Stimulated activated CD4-positive, alpha-beta T cell treated with anti-CD3 and anti-CD28 coated beads, Interleukin-2, amount 100 ng/mL, for 48 hours (primary cell): ENCODE results near the gene RRP8.

Experiments used
- DNase-seq, 2 donors: peaks; one replicate each; pipeline ENCODE4 v3.0.0-alpha.2; 2020

The RRP8 gene

DNA sequence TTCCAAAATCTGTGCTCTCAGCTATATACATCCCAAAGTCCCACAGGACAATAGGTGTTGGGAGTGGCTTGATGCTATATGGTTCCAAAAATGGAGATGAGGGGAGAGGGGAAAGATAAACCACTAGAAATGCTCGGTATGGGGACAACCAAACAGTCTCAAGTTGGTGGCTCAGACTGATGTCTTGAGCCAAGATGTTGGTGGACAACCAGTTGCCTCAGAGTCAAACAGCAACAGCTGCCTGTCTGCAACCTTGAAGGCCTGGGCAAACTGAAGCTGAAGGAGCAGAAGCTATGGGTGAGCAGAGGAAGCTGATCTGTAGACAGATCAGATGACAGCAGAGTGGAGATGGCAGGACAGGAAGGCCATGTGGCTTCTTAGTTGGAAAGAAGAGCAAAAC, 4.0 kb downstream of the RRP8 start:
- DNase-seq, result no peak

DNA sequence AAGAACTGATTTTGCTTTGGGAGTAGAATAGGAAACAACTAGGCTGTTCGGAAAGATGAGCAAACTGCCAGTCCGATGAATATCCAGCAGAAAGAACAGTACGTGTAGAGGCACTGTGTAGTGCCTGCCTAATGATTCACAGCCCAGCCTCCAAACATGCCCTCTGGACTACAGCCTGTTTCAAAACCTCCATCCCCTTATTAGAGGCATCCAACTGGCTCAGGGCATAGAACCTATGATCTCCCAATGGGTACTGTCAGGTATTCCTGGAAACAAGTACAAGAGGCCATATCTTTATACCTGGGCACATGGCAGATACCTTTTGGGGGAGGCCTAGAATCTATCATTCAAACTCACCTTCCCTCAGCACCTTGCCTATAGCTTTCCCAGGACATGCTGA, 4.9 kb downstream of the RRP8 start:
- no peak for DNase-seq

DNA sequence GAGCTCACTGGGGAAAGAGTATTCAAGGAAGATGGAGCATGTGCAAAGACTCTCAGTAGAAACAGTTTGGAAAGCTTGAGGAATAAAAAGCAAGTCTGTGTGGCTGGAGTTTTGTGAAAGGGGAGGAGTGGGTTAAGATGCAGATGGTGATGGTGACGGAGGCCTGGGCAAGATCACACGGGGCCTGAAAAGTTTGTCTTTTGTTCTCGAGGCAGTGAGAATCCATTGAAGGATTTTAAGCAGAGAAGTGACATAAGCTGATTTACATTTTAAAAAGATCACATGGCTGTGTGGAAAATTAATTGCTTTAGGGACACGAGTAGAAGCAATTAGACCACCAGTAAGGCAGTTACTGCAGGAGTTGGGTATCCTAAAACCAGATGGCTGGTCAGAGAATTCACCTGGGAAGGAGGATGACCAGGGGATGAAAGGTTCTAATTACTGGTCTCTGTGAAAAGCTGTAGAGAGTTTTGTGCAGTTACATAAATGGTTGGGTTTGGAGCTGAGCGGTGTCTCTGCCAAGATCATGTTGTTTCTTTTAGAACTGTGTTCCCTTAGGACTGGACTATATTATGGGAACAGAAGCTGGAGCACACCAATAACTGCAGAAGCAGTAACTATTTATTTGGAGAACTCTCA, 7.1 kb downstream of the RRP8 start:
- DNase-seq, result no peak

DNA sequence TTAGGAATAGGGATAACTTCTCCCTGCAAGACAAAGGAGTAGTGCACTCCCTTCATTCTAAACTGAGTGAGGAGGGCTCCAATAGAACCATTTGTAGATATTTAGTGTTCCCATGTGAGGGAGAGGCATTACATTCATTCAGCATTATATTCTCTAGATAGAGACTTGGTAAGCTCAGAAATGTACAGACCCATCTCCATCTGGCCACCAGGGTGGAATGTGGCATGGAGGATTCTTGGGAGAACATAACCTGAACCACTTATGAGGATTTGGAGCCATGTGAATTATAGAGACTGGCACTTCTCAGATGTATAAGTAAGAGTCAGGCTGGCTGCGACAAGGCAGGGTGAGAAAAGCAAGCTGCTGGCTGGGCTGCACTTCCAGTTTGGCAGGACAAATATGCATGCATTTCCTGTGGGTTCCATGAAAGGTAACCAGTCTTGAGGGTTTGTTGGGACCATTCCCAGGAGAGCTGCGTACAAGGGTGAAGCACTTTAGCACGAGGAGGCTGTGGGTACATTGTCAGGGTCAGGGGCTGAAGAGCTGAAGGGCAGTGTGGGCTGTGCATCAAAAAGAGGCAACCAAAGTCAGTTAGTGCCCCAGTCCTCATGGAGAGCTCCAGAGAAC, 9.2 kb downstream of the RRP8 start:
- no peak for DNase-seq

DNA sequence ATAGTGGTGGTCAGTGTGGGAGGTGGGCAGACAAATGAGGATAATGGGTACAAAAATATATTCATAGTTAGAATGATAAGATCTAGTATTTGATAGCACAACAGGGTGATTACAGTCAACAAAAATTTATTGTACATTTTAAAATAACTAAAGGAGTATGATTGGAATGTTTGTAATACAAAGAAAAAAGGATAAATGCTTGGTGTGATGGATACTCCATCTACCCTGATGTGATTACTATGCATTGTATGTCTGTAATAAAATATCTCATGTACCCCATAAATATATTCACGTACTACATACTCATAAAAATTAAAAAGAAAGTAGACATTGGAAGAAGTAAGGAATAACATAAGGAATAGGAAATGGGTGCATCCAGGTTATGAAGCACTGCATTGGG, 15.4 kb downstream of the RRP8 start:
- DNase-seq, result no peak

DNA sequence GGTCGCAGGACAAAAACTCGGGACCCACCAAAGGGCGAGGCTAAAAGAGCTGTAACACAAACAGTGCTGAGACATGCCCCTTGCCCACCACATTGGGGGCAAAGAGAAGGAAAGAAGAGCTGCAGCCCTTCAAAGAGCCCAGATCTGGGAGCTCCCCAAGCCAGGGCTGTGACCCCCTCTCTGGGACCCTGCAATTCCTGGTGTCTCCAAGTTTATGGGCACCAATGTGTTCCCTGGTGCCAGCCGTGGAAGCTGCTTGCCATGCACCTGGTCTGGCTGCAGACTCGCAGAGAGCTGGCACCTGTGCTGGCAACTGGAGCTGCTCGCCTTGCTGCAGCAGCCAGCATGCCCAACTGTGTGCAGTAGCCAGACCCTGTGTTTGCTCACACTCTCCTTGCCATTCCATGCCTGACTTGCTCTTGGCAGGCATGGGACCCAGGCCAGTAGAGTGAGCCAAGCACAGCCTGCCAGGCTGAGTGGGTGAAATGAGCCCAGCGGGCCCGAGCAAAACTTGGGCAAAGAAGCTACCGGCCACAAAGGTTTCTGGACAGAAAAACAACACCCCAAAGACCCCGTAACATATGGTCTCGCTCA, 16.0 kb downstream of the RRP8 start:
- no peak for DNase-seq

DNA sequence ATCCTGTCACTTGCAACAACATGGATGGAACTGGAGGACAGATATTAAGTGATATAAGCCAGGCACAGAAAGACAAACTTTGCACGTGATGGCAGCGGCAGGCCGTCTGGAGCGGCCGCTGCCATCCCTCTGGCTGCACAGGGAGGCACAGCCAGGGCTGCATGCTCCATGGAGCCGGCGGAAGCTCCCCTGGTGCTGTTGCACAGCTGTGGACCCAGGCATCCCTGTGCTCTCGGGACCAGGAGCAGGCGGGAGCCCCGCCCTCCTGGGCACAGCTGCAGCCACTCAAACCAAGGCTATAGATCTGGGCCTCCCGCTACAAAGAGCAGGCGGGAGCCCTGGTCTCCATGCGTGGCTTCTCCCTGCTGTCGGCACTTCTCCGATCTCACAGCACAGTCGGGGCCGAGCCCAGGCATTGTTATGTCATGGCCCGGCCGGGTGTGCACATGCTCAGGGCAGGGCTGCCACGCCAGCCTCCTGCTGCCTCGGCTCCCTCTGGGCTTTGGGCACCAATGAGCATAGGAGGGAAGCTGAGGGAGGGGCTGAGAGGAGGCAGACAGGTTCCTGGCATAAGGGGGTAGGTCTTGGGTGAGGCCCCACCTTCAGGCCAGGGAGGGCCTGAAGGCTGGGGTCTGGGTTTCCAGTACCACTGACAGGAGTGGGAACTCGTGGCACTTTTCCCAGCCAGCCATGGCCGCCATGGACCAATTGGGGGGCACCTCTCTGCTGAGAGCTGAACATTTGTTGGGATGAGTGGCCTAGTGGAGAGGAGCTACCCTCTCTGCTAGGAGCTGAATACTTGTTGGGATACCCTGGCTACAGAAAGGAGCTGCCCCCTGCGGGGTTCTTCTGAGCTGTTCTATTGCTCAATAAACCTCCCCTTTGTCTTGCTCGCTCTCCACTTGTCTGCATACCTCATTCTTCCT, 16.7 kb downstream of the RRP8 start:
- DNase-seq, result no peak

DNA sequence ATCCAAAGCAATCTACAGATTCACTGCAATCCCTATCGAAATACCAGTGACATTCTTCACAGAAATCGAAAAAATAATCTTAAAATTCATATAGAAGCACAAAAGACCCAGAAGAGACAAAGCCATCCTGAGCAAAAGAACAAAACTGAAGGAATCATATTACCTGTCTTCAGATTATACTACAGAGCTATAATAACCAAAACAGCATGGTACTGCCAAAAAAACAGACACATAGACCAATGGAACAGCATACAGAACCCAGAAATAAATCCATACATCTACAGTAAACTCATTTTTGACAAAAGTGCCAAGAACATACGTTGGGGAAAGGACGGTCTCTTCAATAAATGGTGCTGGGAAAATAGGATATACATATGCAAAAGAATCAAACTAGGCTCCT, 18.9 kb downstream of the RRP8 start:
- DNase-seq, result no peak

DNA sequence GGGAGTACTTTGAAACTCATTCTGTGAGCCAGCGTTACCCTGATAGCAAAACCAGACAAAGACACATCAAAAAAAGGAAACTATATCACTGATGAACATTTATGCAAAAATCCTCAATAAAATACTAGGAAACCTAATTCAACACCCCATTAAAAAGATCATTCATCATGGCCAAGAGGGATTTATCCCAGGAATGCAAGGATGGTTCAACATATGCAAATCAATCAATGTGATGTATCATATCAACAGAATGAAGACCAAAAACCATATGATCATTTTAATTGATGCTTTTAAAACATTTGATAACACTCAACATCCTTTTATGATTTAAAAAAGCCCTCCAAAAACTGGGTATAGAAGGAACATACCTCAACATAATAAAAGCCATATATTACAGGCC, 19.8 kb downstream of the RRP8 start:
- DNase-seq, result no peak

DNA sequence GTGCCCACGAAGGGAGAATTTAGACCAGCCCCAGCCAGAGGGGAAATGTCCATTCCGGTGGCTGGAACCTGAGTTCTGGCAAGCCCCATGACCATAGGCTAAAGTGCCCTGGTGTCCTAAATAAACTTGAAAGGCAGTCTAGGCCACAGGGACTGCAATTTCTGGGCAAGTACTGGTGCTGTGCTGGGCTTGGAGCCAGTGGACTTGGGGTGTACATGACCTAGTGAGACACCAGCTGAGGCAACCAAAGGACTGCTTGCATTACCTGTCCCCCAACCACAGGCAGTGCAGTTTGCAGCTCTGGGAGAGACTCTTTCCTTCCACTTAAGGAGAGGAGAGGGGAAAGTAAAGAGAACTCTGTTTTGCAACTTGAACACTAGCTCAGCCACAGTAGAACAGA, 23.7 kb downstream of the RRP8 start:
- DNase-seq, result no peak

DNA sequence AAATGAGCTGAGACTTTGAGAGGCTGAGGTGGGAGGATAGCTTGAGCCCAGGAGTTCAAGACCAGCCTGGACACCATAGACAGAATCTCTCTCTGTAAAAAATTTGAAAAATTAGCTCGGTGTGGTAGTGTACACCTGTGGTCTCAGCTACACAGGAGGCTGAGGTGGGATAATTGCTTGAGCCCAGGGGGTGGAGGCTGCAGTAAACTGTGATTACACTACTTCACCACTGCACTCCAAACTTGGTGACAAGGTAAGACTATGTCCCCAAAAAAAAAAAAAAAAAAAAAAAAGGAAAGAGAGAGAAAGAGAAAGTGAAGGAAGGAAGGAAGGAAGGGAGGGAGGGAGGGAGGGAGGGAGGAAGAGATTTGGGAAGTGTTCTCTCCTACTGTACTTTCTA, 25.3 kb downstream of the RRP8 start:
- no peak for DNase-seq

DNA sequence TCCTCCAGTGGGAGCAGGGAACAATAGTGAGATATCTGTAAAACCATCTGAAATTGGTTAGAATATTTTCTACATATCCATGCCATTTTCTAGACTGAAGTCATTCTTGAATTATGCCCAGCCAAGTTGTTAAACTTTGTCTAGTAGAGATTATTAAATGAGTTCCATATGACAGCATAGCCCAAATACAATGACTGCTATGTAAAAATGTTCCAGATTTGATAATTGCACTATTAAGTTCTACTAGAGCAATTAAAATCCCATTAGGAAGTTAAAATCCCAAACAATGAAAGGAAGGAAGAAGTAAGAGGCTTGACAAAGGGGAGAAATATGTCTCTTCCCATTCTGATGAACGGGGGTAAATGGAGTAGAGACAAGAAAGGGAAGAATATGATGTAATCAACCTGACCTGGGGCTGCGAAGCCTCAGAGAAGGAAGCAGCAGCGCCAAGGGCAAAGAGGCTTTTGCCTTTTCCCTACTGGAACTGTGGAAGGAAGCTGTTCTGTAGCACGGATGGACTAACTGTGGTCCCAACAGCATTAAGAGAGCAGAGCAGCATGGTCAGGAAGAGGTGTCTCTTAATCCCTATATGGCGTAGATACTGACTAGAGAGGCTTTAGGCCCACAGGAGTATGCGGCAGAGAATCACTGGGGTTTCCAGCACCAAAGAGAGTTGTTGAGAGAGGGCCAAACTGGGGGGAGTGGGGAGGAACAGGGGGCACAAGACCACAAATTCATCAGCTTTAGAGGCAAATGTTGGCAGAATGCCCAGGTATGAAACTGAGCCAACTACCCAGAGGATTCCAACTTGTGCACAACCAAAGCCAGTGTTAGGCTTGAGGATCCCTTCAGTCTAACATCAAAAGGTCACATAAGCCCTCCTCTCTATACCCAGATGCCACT, 26.7 kb downstream of the RRP8 start:
- DNase-seq, result no peak

DNA sequence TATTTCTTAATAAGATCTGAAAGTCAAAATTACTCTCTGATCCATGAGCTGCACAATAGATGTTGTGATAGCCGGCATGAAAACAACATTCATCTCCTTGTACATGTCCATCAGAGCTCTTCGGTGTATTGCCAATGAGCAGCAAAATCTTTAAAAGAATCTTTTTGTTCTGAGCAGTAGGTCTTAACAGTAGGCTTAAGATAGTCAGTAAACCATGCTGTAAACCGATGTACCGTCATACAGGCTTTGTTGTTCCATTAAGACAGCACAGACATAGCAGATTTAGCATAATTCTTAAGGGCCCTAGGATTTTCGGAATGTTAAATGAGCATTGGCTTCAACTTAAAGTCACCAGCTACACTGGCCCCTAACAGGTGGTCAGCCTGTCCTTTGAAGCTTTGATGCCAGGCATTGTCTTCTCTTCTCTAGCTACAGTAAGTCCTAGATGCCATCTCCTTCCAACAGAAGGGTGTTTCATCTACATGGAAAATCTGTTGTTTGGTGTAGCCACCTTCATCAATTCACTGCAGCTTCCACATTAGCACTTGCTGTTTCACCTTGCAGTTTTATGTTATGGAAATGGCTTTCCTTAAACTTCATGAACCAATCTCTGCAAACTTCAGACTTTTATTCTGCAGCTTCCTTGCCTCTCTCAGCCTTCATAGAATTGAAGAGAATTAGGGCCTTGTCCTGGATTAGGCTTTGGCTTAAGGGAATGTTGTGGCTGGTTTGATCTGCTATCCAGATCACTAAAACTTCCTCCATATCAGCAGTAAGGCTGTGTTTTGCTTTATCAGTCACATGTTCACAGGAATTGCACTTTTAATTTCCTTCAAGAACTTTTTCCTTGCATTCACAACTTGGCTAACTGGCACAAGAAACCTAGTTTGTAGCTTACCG, 28.4 kb downstream of the RRP8 start:
- no peak for DNase-seq

DNA sequence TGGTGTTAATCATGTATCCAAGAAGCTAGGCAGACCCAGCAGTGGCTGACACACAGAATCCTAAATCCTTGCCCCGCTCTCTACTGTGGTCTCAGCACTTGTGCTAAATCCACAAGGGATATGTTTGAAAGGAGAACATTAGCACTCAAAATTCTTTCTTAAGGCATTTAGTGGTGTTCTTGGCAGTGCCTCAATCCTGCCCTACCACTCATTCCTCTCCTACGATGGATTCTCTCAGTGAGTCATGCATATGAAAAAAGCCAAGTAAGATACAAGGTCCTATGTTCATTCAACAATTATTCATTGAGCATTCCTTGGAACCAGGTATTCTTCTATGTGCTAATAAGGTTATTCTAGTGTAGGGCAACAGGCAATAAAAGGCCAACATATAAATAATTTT, 31.2 kb downstream of the RRP8 start:
- DNase-seq, result no peak

DNA sequence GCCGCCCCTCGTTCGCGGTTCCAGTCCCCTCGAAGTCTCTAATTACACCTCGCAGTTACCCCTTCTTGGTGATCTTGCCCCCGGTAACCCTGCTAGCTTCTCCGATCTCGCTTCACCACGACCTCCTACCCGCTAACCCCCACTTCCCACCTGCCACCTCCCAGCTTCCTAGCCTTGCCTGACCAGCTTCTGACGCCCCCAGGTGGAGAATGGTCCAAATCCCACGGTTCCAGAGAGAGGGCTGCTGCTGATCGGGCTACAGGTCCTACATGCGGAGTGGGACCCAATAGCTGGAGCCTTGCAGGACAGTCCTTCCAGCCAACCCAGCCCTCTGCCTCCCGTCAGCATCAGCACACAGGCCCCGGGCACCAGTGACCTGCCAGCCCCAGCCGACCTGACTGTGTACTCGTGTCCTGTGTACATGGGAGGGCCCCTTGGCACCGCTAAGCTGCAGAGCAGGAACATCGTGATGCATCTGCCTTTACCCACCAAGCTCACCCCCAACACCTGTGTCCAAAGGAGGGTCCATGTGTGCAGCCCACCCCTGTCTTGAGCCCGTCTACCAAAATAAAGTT, 31.9 kb downstream of the RRP8 start:
- DNase-seq, result no peak

DNA sequence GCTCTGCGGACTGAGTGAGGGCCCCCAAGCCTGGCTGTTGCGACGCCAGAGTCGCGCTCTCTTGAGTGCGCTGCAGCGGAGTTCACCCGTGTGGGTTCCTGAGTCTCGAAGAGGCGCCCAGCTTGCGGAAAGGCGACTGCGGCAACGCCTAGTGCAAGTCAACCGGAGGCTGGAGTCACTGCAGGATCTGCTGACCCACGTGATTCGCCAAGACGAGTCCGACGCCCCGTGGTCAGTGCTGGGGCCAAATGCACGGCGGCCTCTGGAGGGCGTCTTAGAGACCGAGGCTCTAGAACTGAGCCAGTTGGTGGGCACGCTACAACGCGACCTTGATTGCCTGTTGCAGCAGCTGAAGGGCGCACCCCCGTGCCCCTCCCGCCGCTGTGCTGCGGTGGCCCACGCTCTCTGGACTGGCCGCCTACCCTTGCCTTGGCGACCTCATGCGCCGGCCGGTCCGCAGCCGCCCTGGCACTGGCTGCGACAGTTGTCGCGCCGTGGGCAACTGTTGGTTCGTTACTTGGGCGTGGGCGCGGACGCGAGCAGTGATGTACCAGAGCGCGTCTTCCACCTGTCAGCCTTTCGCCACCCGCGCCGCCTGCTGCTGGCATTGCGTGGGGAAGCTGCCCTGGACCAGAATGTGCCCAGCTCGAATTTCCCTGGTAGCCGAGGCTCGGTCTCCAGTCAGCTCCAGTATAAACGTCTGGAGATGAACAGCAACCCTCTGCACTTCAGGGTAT, 32.6 kb downstream of the RRP8 start:
- no peak for DNase-seq

DNA sequence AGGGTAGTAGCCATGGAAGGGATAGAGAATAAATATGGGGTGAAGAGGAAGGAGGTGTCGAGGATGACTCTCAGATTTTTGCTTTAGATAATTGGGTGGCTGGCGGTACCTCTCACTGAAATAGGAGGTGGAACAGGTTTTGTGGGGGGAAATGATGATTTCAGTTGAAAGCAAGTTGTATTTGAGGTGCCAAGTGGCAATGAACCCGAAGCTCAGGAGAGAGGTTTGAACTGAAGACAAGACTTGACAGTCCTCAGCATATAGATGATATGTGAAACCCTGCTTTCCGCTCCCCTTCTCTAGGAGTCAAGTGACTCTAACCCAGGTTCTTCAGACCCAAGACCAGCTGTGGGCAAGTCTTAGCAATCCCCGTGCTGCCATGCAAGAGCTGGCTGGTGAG, 33.7 kb downstream of the RRP8 start:
- no peak for DNase-seq

DNA sequence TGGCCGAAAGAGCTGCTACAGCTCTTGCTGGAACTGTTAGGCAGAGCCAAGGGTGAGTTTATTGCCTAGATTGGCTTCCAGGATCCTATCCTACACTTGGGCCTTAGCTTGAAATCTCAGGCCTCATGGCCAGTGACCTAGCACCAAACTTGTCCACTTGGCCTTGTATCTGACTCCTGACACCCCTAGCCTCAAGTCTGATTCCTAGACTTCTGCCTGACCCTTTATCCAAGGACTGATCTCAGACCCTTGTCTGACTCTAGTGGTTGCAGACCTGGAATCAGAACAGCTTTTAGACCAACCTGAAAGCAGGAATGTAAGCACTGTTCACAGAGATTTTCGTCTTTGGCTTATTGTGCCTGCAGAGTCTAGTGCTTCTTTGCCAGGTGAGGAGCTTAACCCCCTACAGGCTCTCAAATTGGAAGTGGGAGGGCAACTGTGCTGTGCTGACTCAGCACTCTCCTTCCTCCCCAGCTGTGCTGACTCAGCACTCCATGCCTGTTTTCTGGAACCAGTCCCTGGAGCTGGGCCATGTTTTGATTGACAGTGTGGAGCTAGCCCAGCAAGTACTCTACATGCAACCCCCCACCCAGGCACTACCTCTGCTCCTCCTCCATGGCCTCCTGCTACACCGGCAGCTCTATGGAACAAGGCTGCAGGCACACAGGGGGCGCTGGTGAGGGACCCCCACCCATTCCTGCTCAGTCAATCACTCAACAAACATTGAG, 35.1 kb downstream of the RRP8 start:
- no peak for DNase-seq

DNA sequence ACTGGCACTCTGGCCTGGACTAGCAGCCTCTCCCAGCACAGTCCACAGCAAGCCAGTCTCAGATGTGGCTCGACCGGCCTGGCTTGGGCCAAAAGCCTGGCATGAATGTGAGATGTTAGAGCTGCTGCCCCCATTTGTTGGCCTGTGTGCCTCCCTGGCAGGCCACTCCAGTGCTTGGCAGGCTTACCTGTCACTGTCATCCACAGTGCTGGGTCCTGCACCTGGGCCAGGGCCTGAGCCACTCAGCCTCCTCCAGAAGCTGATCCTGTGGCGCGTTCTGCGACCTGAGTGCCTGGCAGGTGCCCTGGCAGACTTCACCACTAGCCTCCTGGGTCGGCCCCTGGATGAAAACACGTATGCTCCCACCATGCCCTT, 36.1 kb downstream of the RRP8 start:
- no peak for DNase-seq
